ENCODE data around the gene RAPGEF6.

DNA sequence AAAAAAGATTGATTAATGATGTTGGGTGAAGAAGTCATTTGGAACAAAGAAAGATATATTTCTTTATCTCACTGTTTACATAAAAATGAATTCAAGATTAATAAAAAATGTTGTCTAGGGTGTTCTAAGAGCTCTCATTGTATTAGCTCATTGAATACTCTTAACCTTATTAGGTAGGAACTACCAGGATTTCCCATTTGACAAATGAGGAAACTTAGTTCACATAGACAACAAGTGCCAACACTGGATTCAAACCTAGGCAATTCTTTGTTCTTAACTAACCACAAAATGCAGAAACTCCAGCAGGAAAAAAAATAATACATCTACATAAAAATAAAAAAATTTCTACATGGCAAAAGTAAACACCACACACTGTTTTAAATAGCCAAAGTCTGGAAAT lies 175.8 kb downstream of the RAPGEF6 start:
- TF ChIP-seq, protein P1, sequence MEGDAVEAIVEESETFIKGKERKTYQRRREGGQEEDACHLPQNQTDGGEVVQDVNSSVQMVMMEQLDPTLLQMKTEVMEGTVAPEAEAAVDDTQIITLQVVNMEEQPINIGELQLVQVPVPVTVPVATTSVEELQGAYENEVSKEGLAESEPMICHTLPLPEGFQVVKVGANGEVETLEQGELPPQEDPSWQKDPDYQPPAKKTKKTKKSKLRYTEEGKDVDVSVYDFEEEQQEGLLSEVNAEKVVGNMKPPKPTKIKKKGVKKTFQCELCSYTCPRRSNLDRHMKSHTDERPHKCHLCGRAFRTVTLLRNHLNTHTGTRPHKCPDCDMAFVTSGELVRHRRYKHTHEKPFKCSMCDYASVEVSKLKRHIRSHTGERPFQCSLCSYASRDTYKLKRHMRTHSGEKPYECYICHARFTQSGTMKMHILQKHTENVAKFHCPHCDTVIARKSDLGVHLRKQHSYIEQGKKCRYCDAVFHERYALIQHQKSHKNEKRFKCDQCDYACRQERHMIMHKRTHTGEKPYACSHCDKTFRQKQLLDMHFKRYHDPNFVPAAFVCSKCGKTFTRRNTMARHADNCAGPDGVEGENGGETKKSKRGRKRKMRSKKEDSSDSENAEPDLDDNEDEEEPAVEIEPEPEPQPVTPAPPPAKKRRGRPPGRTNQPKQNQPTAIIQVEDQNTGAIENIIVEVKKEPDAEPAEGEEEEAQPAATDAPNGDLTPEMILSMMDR (IDR thresholded peaks at IDR 0.05): no peak
- TF ChIP-seq POLR2A (IDR thresholded peaks at IDR 0.05): no peak
- no peak for TF ChIP-seq POLR2AphosphoS5 (IDR thresholded peaks at IDR 0.05)
- TF ChIP-seq EP300 (IDR thresholded peaks at IDR 0.05): no peak
